Thyroid gland (tissue), 4 donors: ENCODE results near the gene OR4D2. TPM values are rescaled to one million over a fixed set of nuclear protein-coding genes. Genes with fewer than 3 reads are reported as not detected.

ENCODE experiments used
- DNase-seq, 2 donors: peaks; one replicate each; pipeline ENCODE4 v3.0.0-alpha.2; 2019
- H3K27ac ChIP-seq, 3 donors: fragments of 200-600 bp; sonication (generic); 1 replicate in 2 of 3; 2 replicates in 1 of 3; pipeline ENCODE4 v1.5.1; 2016 to 2019; ENCODE audit warnings: mild to moderate bottlenecking in 1 of 3, moderate library complexity in 1 of 3
- H3K27me3 ChIP-seq: fragments of 200-600 bp; sonication (generic); one replicate; pipeline ENCODE4 v1.5.1; 2019
- H3K36me3 ChIP-seq, 2 donors: fragments of 200-600 bp; sonication (generic); one replicate each; pipeline ENCODE4 v1.5.1; 2016 to 2019
- H3K4me1 ChIP-seq, 2 donors: fragments of 200-600 bp; sonication (generic); one replicate each; pipeline ENCODE4 v1.5.1; 2017 to 2019
- H3K4me3 ChIP-seq, 3 donors: fragments of 200-600 bp; sonication (generic); replicated peaks in 1 of 3; 1 replicate in 2 of 3; 2 replicates in 1 of 3; pipeline ENCODE4 v1.5.1; 2016; ENCODE audit warnings: mild to moderate bottlenecking in 1 of 3
- H3K9me3 ChIP-seq: fragments of 200-600 bp; sonication (generic); one replicate; pipeline ENCODE4 v1.5.1; 2017
- CTCF ChIP-seq, 6 experiments: fragments of 200-600 bp in 3 of 6; fragments of 450-650 bp in 3 of 6; sonication (generic) in 3 of 6; IDR thresholded peaks; one replicate each; pipeline ENCODE4 v1.5.1; 2016 to 2019; ENCODE audit warnings: antibody characterized with exemption in 6 of 6, mild to moderate bottlenecking in 2 of 6, inconsistent platforms in 1 of 6, moderate library complexity in 1 of 6
- POLR2A ChIP-seq, 2 donors: fragments of 450-650 bp; IDR thresholded peaks; one replicate each; pipeline ENCODE4 v1.6.1; 2017; ENCODE audit warnings: antibody characterized with exemption in 2 of 2, mild to moderate bottlenecking in 2 of 2, moderate library complexity in 1 of 2
- WGBS, 2 donors: methylation state at CpG; one replicate each; pipeline ENCODE4 v1.1.5; 2017; 5-methylcytosine and 5-hydroxymethylcytosine counted together
- intact Hi-C: fragments of 100-400 bp; cut with DNase I; formaldehyde crosslinking; loops from one replicate; pipeline ENCODE4 v1.15.1; 2023
- total RNA-seq, 4 donors: library from RNA; depleted of rRNA; stranded (reverse); fragments of >200 nt; gene quantifications; one replicate each; pipeline ENCODE4 v1.2.3, GENCODE V29; 2016

OR4D2 gene
- total RNA-seq, 4 donors from 2014 or later, result not detected

GRCh38 chr17:58184308-58184985, 17.7 kb downstream of the OR4D2 start:
- intact Hi-C loops, result no loop called here
- Histone ChIP-seq H3K27ac (no peak overlapping the region), H3K4me3 (no peak overlapping the region), H3K4me1 (no peaks in the 10 kb centered on the region), H3K9me3 (no peaks in the 10 kb centered on the region), H3K27me3 (no peaks in the 10 kb centered on the region), H3K36me3 (no peaks in the 10 kb centered on the region)
- TF ChIP-seq CTCF (IDR thresholded peaks at IDR 0.05), result no peak
- TF ChIP-seq POLR2A (IDR thresholded peaks at IDR 0.05), result no peak
- no peak for DNase-seq
- 73 to 75% methylated on average over 10 of the region's 10 CpGs for WGBS, 2 donors

GRCh38 chr17:58184986-58185761, 18.4 kb downstream of the OR4D2 start:
- Histone ChIP-seq H3K4me1 (peaks cover 0 to 3% of the 10 kb centered on the region in 2 donors), H3K27ac (no peak overlapping the region), H3K4me3 (no peak overlapping the region), H3K36me3 (no peaks in the 10 kb centered on the region), H3K27me3 (no peaks in the 10 kb centered on the region), H3K9me3 (no peaks in the 10 kb centered on the region)
- intact Hi-C loops, result no loop called here
- TF ChIP-seq POLR2A (IDR thresholded peaks at IDR 0.05), result no peak
- TF ChIP-seq CTCF (IDR thresholded peaks at IDR 0.05), result no peak
- no peak for DNase-seq
- 78 to 83% methylated on average over 6 to 7 of the region's 8 CpGs for WGBS, 2 donors

GRCh38 chr17:58186591-58186990, 19.8 kb downstream of the OR4D2 start:
- Histone ChIP-seq H3K27ac (no peak overlapping the region), H3K9me3 (no peaks in the 10 kb centered on the region), H3K27me3 (no peaks in the 10 kb centered on the region), H3K4me3 (no peak overlapping the region), H3K4me1 (peaks cover 0 to 3% of the 10 kb centered on the region in 2 donors), H3K36me3 (no peaks in the 10 kb centered on the region)
- intact Hi-C loops, result no loop called here
- 88 to 93% methylated on average over 3 of the region's 4 CpGs for WGBS, 2 donors
- DNase-seq, result no peak
- TF ChIP-seq POLR2A (IDR thresholded peaks at IDR 0.05) (no peak), CTCF (IDR thresholded peaks at IDR 0.05) (no peak)

GRCh38 chr17:58187063-58187462, 20.3 kb downstream of the OR4D2 start:
- H3K4me3 ChIP-seq, result no peak overlapping the region
- H3K27ac ChIP-seq, result no peak overlapping the region
- peaks cover 0 to 3% of the 10 kb centered on the region in 2 donors for H3K4me1 ChIP-seq
- 84 to 89% methylated on average over 6 of the region's 6 CpGs for WGBS, 2 donors
- no peak for DNase-seq
- TF ChIP-seq POLR2A (IDR thresholded peaks at IDR 0.05), result no peak
- no peak for TF ChIP-seq CTCF (IDR thresholded peaks at IDR 0.05)
- intact Hi-C loops, result no loop called here
- no peaks in the 10 kb centered on the region for H3K27me3 ChIP-seq
- H3K36me3 ChIP-seq, result no peaks in the 10 kb centered on the region
- no peaks in the 10 kb centered on the region for H3K9me3 ChIP-seq

GRCh38 chr17:58187675-58188074, 20.9 kb downstream of the OR4D2 start:
- Histone ChIP-seq H3K4me3 (no peak overlapping the region), H3K27me3 (no peaks in the 10 kb centered on the region), H3K36me3 (no peaks in the 10 kb centered on the region), H3K27ac (no peak overlapping the region), H3K9me3 (no peaks in the 10 kb centered on the region), H3K4me1 (peaks cover 0 to 3% of the 10 kb centered on the region in 2 donors)
- no peak for DNase-seq
- WGBS, 2 donors, result 44 to 51% methylated on average over 7 of the region's 7 CpGs
- no peak for TF ChIP-seq CTCF (IDR thresholded peaks at IDR 0.05)
- TF ChIP-seq POLR2A (IDR thresholded peaks at IDR 0.05), result no peak
- intact Hi-C loops, result no loop called here
